GM23248 (cell line): ENCODE data around the gene TBL1XR1. TPM values are rescaled to one million over a fixed set of nuclear protein-coding genes. Genes with fewer than 3 reads are reported as not detected.

Experiments
- DNase-seq: peaks from one replicate; pipeline ENCODE4 v3.0.0-alpha.2; 2015
- H2AFZ ChIP-seq: fragments of 200-600 bp; sonication (generic); 2 replicates; pipeline ENCODE4 v1.6.1; 2016; ENCODE audit warnings: antibody characterized with exemption
- H3F3A ChIP-seq: fragments of 200-600 bp; sonication (generic); 2 replicates; pipeline ENCODE4 v1.6.1; 2016; ENCODE audit warnings: mild to moderate bottlenecking, antibody characterized with exemption, mixed run types; ENCODE audit not compliant: insufficient read depth
- H3K27ac ChIP-seq: fragments of 200-600 bp; sonication (generic); 2 replicates; pipeline ENCODE4 v1.5.1; 2016; ENCODE audit warnings: mild to moderate bottlenecking
- H3K27me3 ChIP-seq: fragments of 200-600 bp; sonication (generic); replicated peaks from 2 replicates; pipeline ENCODE4 v1.6.1; 2016; ENCODE audit warnings: mild to moderate bottlenecking; ENCODE audit not compliant: insufficient read depth
- H3K36me3 ChIP-seq: fragments of 200-600 bp; sonication (generic); 2 replicates; pipeline ENCODE4 v1.6.1; 2016; ENCODE audit warnings: low read depth, mild to moderate bottlenecking
- H3K4me1 ChIP-seq: fragments of 200-600 bp; sonication (generic); 2 replicates; pipeline ENCODE4 v1.6.1; 2016; ENCODE audit warnings: mild to moderate bottlenecking; ENCODE audit not compliant: insufficient read depth
- H3K4me2 ChIP-seq: fragments of 200-600 bp; sonication (generic); one replicate; pipeline ENCODE4 v1.6.1; 2016; ENCODE audit warnings: mild to moderate bottlenecking; ENCODE audit not compliant: unreplicated experiment
- H3K4me3 ChIP-seq: fragments of 200-600 bp; sonication (generic); 2 replicates; pipeline ENCODE4 v1.5.1; 2016; ENCODE audit warnings: mild to moderate bottlenecking
- H3K79me2 ChIP-seq: fragments of 200-600 bp; sonication (generic); 2 replicates; pipeline ENCODE4 v1.6.1; 2016; ENCODE audit warnings: mild to moderate bottlenecking; ENCODE audit not compliant: insufficient read depth
- H3K9ac ChIP-seq: fragments of 200-600 bp; sonication (generic); 2 replicates; pipeline ENCODE4 v1.6.1; 2016; ENCODE audit warnings: mild to moderate bottlenecking
- H3K9me2 ChIP-seq: fragments of 200-600 bp; sonication (generic); 2 replicates; pipeline ENCODE4 v1.6.1; 2016; ENCODE audit warnings: mixed run types, mild to moderate bottlenecking, moderate library complexity; ENCODE audit not compliant: insufficient read depth
- H3K9me3 ChIP-seq: fragments of 200-600 bp; sonication (generic); one replicate; pipeline ENCODE4 v1.6.1; 2017; ENCODE audit warnings: low read depth
- H4K20me1 ChIP-seq: fragments of 200-600 bp; sonication (generic); 2 replicates; pipeline ENCODE4 v1.6.0; 2016; ENCODE audit not compliant: insufficient read depth
- EZH2 ChIP-seq: fragments of 200-600 bp; sonication (generic); IDR thresholded peaks from 2 replicates; pipeline ENCODE4 v1.6.1; 2018; ENCODE audit warnings: antibody characterized with exemption, mild to moderate bottlenecking; ENCODE audit not compliant: insufficient read depth, poor library complexity, severe bottlenecking
- EZH2phosphoT487 ChIP-seq: fragments of 200-600 bp; sonication (generic); IDR thresholded peaks from 2 replicates; pipeline ENCODE4 v1.6.1; 2018; ENCODE audit warnings: antibody characterized with exemption, moderate library complexity, mild to moderate bottlenecking, low read depth; ENCODE audit not compliant: insufficient read depth
- WGBS, 2 experiments: methylation state at CpG; one replicate each; pipeline ENCODE4 v1.1.6; 2015 to 2017; ENCODE audit warnings: low lambda C conversion rate in 2 of 2, low coverage in 1 of 2; ENCODE audit errors: missing lambda C conversion rate in 2 of 2; 5-methylcytosine and 5-hydroxymethylcytosine counted together
- in situ Hi-C: fragments of 300-500 bp; cut with MboI; formaldehyde crosslinking; loops from 2 replicates; pipeline ENCODE4 v1.15.0; 2020
- polyA plus RNA-seq: library from polyadenylated mRNA; unstranded; fragments of >200 nt; fragmentation: Nextera tagmentation; extraction: Ambion mirVana; gene quantifications from 2 replicates; pipeline ENCODE4 v1.2.1, GENCODE V29; 2016
- total RNA-seq: library from RNA; depleted of rRNA; stranded (reverse); fragments of >200 nt; shearing (Covaris generic); gene quantifications from 2 replicates; pipeline ENCODE4 v1.2.3, GENCODE V29; 2014

The TBL1XR1 gene
- total and polyA plus RNA-seq, 2 experiments from 2014 or later, result 41.6 to 87.2 TPM

DNA sequence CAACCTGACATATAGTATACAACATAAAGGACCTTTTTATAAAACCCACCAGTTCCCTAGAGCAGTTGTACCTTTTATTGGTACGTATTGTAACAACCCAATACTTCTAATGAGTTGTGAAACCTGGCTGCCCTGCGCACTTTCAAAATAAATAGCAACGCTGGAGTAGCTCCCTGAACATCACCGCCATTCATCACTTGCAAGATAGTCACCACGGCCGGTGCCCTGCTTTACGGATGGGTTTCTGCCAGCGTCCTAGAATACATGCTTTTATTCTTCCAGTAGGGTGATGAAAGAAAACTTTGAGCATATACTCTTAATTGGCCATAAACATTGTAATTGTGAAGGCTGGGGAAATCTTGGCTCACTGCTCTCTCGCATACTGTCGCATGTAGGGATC is 220.7 kb downstream of the TBL1XR1 start:
- Histone ChIP-seq H4K20me1 (no peaks in the 10 kb centered on the region), H3K9ac (no peak overlapping the region), H3K79me2 (no peaks in the 10 kb centered on the region), H3K9me2 (no peaks in the 10 kb centered on the region), H3K4me2 (no peak overlapping the region), H3K9me3 (no peaks in the 10 kb centered on the region), H2AFZ (no peak overlapping the region), H3F3A (no peaks in the 10 kb centered on the region), H3K27ac (no peak overlapping the region), H3K4me1 (no peaks in the 10 kb centered on the region), H3K36me3 (no peaks in the 10 kb centered on the region), H3K4me3 (no peak overlapping the region), H3K27me3 (no peaks in the 10 kb centered on the region)
- TF ChIP-seq EZH2 (no peak), EZH2phosphoT487 (no peak)
- no peak for DNase-seq
- 88% methylated on average over 10 of the region's 10 CpGs for WGBS, 2 experiments
- in situ Hi-C loops, result no loop called here

DNA sequence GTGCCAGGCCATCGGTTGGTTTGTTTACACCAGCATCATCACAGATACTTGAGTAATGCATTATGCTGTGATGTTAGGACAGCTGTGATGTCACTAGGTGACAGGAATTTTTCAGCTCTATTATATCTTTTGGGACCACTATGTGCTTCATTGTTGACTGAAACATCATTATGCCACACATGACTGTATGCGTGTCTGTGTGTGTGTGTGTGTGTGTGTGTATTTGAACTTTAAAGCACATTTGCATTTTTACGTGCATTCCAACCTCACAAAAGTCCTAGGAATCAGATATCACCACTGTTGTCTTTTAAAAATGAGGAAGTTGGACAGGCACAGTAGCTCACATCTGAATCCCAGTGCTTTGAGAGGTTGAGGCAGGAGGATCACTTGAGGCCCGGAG is 223.0 kb downstream of the TBL1XR1 start:
- Histone ChIP-seq H3K27ac (no peak overlapping the region), H3K27me3 (no peaks in the 10 kb centered on the region), H3K4me1 (no peaks in the 10 kb centered on the region), H3K79me2 (no peaks in the 10 kb centered on the region), H3K9me2 (no peaks in the 10 kb centered on the region), H3K4me2 (no peak overlapping the region), H3K4me3 (no peak overlapping the region), H4K20me1 (no peaks in the 10 kb centered on the region), H3K36me3 (no peaks in the 10 kb centered on the region), H3K9me3 (no peaks in the 10 kb centered on the region), H2AFZ (no peak overlapping the region), H3F3A (no peaks in the 10 kb centered on the region), H3K9ac (no peak overlapping the region)
- in situ Hi-C loops, result no loop called here
- DNase-seq, result no peak
- WGBS, 2 experiments, result 82 to 84% methylated on average over 4 of the region's 4 CpGs
- TF ChIP-seq EZH2, result no peak
- no peak for TF ChIP-seq EZH2phosphoT487

GRCh38 chr3:176971613-176972174 is 225.6 kb downstream of the TBL1XR1 start:
- 86 to 92% methylated on average over 5 of the region's 5 CpGs for WGBS, 2 experiments

DNA sequence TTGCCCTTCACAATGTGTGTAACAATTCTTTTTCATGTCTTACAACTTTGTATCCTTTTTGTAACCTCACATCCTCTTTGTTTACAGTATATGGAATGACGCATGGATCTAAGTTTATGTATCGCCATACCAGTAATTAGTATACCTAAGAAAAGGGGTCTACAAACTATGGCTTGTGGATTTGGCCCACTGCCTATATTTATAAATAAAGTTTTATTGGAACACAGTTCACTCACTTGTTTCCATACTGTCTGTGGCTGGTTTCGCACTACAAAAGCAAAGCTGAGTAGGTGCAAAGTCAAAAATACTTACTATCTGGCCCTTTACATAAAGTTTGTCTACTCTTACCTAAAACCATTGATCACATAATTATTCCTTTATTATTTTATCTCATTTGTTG is 226.5 kb downstream of the TBL1XR1 start:
- Histone ChIP-seq H4K20me1 (no peaks in the 10 kb centered on the region), H3K9me2 (no peaks in the 10 kb centered on the region), H3F3A (no peaks in the 10 kb centered on the region), H3K4me3 (no peak overlapping the region), H3K79me2 (no peaks in the 10 kb centered on the region), H3K4me1 (peaks cover 6% of the 10 kb centered on the region; the same call in 1 of the 2 replicates), H3K36me3 (no peaks in the 10 kb centered on the region), H3K27ac (no peak overlapping the region), H3K27me3 (no peaks in the 10 kb centered on the region), H3K4me2 (no peak overlapping the region), H3K9ac (no peak overlapping the region), H2AFZ (no peak overlapping the region), H3K9me3 (no peaks in the 10 kb centered on the region)
- in situ Hi-C loops, result no loop called here
- no peak for TF ChIP-seq EZH2
- TF ChIP-seq EZH2phosphoT487, result no peak
- no peak for DNase-seq
- 94 to 95% methylated on average over 3 of the region's 3 CpGs for WGBS, 2 experiments

More at GRCh38 chr3:176971613-176972174, 225.6 kb downstream of the TBL1XR1 start:
- Histone ChIP-seq H2AFZ (no peak overlapping the region), H3K4me1 (peaks cover 6% of the 10 kb centered on the region; the same call in 1 of the 2 replicates), H3K9ac (no peak overlapping the region), H3K27ac (no peak overlapping the region), H4K20me1 (no peaks in the 10 kb centered on the region), H3K4me3 (no peak overlapping the region), H3K9me3 (no peaks in the 10 kb centered on the region), H3K79me2 (no peaks in the 10 kb centered on the region), H3K36me3 (no peaks in the 10 kb centered on the region), H3K9me2 (no peaks in the 10 kb centered on the region), H3K27me3 (no peaks in the 10 kb centered on the region), H3K4me2 (no peak overlapping the region), H3F3A (no peaks in the 10 kb centered on the region)
- in situ Hi-C loops, result no loop called here
- no peak for DNase-seq
- no peak for TF ChIP-seq EZH2phosphoT487
- TF ChIP-seq EZH2, result no peak
